Ishikawa (cell line): ENCODE measurements around the gene IFI27.

ENCODE experiments used
- TAF1 ChIP-seq: IDR thresholded peaks from 2 replicates; pipeline ENCODE4 v1.6.1; 2012; ENCODE audit warnings: low read depth, mild to moderate bottlenecking
- TEAD4 ChIP-seq: IDR thresholded peaks from 2 replicates; pipeline ENCODE4 v1.6.1; 2012
- YY1 ChIP-seq: IDR thresholded peaks from 2 replicates; pipeline ENCODE4 v1.6.1; 2012; ENCODE audit warnings: low read depth
- ZBTB7A ChIP-seq: IDR thresholded peaks from 2 replicates; pipeline ENCODE4 v1.6.1; 2012; ENCODE audit warnings: low read depth
- TF ChIP-seq, protein P1 (sequence below): IDR thresholded peaks from 2 replicates; pipeline ENCODE4 v1.6.1; 2012; ENCODE audit warnings: low read depth, mild to moderate bottlenecking
- TF ChIP-seq, protein P2 (sequence below): IDR thresholded peaks from 2 replicates; pipeline ENCODE4 v1.6.1; 2012

DNA sequence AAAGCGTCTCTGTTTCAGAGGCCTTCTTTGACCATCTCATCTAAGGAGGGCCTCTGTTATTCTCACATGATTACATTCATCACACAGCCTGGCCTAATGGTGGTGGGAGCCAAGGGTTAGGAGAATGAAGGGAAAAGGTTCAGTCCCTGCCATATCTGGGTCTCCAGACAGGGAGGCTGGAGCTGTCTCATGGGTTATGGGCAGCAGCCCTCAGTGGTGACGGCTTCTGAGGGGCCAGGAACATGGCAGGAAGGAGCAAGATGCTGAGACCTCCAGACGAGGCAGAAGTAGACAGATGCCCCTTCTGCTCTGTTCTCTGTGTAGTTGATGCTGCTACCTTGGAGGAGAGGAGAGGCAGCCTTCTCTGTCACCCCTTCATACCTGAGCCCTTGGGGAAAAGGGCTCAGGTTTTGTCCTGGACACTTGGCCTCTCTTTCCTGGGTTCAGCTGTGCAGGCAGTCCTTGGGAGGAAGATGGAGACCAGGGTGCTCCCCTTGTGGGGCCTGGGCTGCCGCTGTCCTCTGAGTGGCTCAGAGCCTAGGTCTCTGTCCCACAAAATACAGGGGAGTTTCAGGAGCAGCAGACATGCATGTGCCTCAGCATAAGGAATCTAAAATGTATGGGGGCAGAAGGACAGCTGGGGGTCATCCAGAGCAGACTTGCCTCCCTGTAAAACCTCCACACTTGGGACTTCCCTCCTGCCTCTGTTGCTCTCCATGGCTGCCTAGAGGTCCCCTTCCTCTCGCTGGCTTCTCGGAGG is 15.3 kb downstream of the IFI27 start:
- TF ChIP-seq YY1 (no peak), TAF1 (no peak), TEAD4 (no peak), ZBTB7A (no peak)
- TF ChIP-seq, protein P1, sequence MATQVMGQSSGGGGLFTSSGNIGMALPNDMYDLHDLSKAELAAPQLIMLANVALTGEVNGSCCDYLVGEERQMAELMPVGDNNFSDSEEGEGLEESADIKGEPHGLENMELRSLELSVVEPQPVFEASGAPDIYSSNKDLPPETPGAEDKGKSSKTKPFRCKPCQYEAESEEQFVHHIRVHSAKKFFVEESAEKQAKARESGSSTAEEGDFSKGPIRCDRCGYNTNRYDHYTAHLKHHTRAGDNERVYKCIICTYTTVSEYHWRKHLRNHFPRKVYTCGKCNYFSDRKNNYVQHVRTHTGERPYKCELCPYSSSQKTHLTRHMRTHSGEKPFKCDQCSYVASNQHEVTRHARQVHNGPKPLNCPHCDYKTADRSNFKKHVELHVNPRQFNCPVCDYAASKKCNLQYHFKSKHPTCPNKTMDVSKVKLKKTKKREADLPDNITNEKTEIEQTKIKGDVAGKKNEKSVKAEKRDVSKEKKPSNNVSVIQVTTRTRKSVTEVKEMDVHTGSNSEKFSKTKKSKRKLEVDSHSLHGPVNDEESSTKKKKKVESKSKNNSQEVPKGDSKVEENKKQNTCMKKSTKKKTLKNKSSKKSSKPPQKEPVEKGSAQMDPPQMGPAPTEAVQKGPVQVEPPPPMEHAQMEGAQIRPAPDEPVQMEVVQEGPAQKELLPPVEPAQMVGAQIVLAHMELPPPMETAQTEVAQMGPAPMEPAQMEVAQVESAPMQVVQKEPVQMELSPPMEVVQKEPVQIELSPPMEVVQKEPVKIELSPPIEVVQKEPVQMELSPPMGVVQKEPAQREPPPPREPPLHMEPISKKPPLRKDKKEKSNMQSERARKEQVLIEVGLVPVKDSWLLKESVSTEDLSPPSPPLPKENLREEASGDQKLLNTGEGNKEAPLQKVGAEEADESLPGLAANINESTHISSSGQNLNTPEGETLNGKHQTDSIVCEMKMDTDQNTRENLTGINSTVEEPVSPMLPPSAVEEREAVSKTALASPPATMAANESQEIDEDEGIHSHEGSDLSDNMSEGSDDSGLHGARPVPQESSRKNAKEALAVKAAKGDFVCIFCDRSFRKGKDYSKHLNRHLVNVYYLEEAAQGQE: no peak
- TF ChIP-seq, protein P2, sequence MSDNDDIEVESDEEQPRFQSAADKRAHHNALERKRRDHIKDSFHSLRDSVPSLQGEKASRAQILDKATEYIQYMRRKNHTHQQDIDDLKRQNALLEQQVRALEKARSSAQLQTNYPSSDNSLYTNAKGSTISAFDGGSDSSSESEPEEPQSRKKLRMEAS: no peak
